Spleen (tissue), 11 donors: ENCODE results near the gene ZNF746. TPM values are rescaled to one million over a fixed set of nuclear protein-coding genes. Genes with fewer than 3 reads are reported as not detected.

Experiments used
- DNase-seq: peaks from one replicate; pipeline ENCODE4 v3.0.0-alpha.2; 2020
- H3K27ac ChIP-seq, 8 donors: fragments of 200-600 bp; sonication (generic) in 7 of 8; 1 replicate in 4 of 8; 2 replicates in 4 of 8; pipeline versions ENCODE4 v1.5.0 to v1.8.0; 2016 to 2021; ENCODE audit warnings: inconsistent platforms in 4 of 8, mild to moderate bottlenecking in 4 of 8, moderate library complexity in 1 of 8
- H3K27me3 ChIP-seq, 7 donors: fragments of 200-600 bp; sonication (generic) in 6 of 7; replicated peaks in 1 of 7; 1 replicate in 4 of 7; 2 replicates in 3 of 7; pipeline versions ENCODE4 v1.5.0 to v1.8.0; 2016 to 2021; ENCODE audit warnings: inconsistent platforms in 3 of 7, mild to moderate bottlenecking in 1 of 7
- H3K36me3 ChIP-seq, 6 donors: fragments of 200-600 bp; sonication (generic) in 5 of 6; 1 replicate in 4 of 6; 2 replicates in 2 of 6; pipeline versions ENCODE4 v1.5.0 to v1.8.0; 2016 to 2021; ENCODE audit warnings: inconsistent platforms in 2 of 6
- H3K4me1 ChIP-seq, 6 donors: fragments of 200-600 bp; sonication (generic) in 5 of 6; 1 replicate in 3 of 6; 2 replicates in 3 of 6; pipeline versions ENCODE4 v1.5.0 to v1.8.0; 2016 to 2021; ENCODE audit warnings: inconsistent platforms in 3 of 6
- H3K4me3 ChIP-seq, 8 donors: fragments of 200-600 bp; sonication (generic) in 7 of 8; 1 replicate in 4 of 8; 2 replicates in 4 of 8; pipeline versions ENCODE4 v1.5.0 to v1.8.0; 2016 to 2021; ENCODE audit warnings: inconsistent platforms in 4 of 8, mild to moderate bottlenecking in 4 of 8, moderate library complexity in 2 of 8
- H3K9me3 ChIP-seq, 8 donors: fragments of 200-600 bp; sonication (generic) in 7 of 8; 1 replicate in 4 of 8; 2 replicates in 4 of 8; pipeline versions ENCODE4 v1.5.0 to v1.8.0; 2016 to 2021; ENCODE audit warnings: inconsistent platforms in 4 of 8
- POLR2A ChIP-seq, 3 donors: fragments of 450-650 bp; IDR thresholded peaks; one replicate each; pipeline ENCODE4 v1.5.1; 2017; ENCODE audit warnings: antibody characterized with exemption in 3 of 3, mild to moderate bottlenecking in 1 of 3
- POLR2AphosphoS5 ChIP-seq, 3 donors: sonication (generic); formaldehyde crosslinking; IDR thresholded peaks; one replicate each; pipeline ENCODE4 v1.5.1; 2017; ENCODE audit warnings: antibody characterized with exemption in 3 of 3
- WGBS, 5 donors: extraction: QIAGEN DNeasy Blood & Tissue Kit in 3 of 5; methylation state at CpG; one replicate each; pipeline versions ENCODE4 v1.1.5 to v1.1.7; 2013 to 2018; 5-methylcytosine and 5-hydroxymethylcytosine counted together
- intact Hi-C: fragments of 100-400 bp; cut with DNase I; formaldehyde crosslinking; loops from one replicate; pipeline ENCODE4 v1.15.0; 2023; ENCODE audit warnings: low total_unique reads
- polyA plus RNA-seq, 3 donors: library from polyadenylated mRNA; stranded (reverse); fragments of 200-250 nt; gene quantifications; one replicate each; pipeline ENCODE4 v1.2.1, GENCODE V29; 2013
- total RNA-seq, 7 donors: library from RNA; depleted of rRNA in 3 of 7; stranded (reverse); fragments of >200 nt in 3 of 7; fragmentation: NEBNext Ultra II Directional in 4 of 7; extraction: Animal tissue kit (Norgen Biotek cat#: 25700) in 4 of 7; gene quantifications; one replicate each; pipeline versions ENCODE4 v1.1.0 to v1.2.1, GENCODE V29; 2016 to 2021
- TF ChIP-seq, protein P1 (sequence below), 11 experiments: fragments of 200-600 bp in 7 of 11; fragments of 450-650 bp in 4 of 11; sonication (generic) in 4 of 11; IDR thresholded peaks in 8 of 11; conservative IDR thresholded peaks in 3 of 11; 1 replicate in 7 of 11; 2 replicates in 4 of 11; pipeline versions ENCODE4 v1.4.0 to v1.8.0; 2016 to 2021; ENCODE audit warnings: antibody characterized with exemption in 11 of 11, inconsistent platforms in 4 of 11, mild to moderate bottlenecking in 1 of 11
- donor health status: healthy with polysubstance abuse.
- donor health status: DM: no; HTN: no; CAD: no; lungs with moderate emphysema.
- donor health status: DM: no; HTN: no; CAD: no.
- donor health status: Bipolar disorder and iron deficiency.
- donor health status: healthy.
- donor health status: DM: no; HTN: no; CAD: no.
- donor health status: DM: yes; HTN: yes; CAD: no.

The ZNF746 gene
- total and polyA plus RNA-seq, 10 donors: 6.1 to 46.5 (median 30.7) TPM

DNA sequence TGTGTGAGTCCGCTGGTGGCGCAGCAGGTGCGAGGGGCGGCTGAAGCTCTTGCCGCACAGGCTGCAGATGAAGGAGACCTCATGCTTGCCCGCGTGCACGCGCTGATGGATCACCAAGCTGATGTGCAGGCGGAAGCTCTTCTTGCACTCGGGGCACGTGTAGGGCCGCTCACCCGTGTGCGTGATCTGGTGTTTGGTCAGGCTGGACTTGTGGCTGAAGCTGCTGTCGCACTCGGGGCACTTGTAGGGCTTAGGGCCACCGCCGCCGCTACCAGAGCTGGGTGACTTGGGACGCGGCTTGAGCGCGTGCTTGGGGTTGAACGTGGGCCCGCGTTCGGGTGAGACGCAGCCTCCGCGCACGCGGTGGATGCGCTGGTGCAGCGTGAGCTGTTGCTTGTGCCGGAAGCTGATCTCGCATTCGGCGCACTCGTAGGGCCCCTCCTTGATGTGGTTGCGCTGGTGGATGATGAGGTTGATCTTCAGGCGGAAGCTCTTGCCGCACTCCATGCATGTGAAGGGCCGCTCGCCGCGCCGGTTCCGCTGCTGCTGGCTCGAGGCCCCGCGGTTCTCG, 65.4 kb downstream of the ZNF746 start:
- Histone ChIP-seq H3K36me3 (peaks cover 4 to 72% (median 51%) of the 10 kb centered on the region in 6 donors), H3K27ac (no peak overlapping the region), H3K9me3 (no peaks in the 10 kb centered on the region), H3K4me1 (no peaks in the 10 kb centered on the region), H3K27me3 (no peaks in the 10 kb centered on the region), H3K4me3 (no peak overlapping the region)
- intact Hi-C loops: no loop called here
- TF ChIP-seq POLR2AphosphoS5 (IDR thresholded peaks at IDR 0.05) (no peak), POLR2A (IDR thresholded peaks at IDR 0.05) (no peak)
- TF ChIP-seq, protein P1, sequence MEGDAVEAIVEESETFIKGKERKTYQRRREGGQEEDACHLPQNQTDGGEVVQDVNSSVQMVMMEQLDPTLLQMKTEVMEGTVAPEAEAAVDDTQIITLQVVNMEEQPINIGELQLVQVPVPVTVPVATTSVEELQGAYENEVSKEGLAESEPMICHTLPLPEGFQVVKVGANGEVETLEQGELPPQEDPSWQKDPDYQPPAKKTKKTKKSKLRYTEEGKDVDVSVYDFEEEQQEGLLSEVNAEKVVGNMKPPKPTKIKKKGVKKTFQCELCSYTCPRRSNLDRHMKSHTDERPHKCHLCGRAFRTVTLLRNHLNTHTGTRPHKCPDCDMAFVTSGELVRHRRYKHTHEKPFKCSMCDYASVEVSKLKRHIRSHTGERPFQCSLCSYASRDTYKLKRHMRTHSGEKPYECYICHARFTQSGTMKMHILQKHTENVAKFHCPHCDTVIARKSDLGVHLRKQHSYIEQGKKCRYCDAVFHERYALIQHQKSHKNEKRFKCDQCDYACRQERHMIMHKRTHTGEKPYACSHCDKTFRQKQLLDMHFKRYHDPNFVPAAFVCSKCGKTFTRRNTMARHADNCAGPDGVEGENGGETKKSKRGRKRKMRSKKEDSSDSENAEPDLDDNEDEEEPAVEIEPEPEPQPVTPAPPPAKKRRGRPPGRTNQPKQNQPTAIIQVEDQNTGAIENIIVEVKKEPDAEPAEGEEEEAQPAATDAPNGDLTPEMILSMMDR (IDR thresholded peaks at IDR 0.05 in 8 of 11, conservative IDR thresholded peaks at IDR 0.05 in 3 of 11): no peak
- DNase-seq: no peak
- WGBS, 5 donors: 94 to 100% (median 96%) methylated on average over 33 to 53 of the region's 53 CpGs

DNA sequence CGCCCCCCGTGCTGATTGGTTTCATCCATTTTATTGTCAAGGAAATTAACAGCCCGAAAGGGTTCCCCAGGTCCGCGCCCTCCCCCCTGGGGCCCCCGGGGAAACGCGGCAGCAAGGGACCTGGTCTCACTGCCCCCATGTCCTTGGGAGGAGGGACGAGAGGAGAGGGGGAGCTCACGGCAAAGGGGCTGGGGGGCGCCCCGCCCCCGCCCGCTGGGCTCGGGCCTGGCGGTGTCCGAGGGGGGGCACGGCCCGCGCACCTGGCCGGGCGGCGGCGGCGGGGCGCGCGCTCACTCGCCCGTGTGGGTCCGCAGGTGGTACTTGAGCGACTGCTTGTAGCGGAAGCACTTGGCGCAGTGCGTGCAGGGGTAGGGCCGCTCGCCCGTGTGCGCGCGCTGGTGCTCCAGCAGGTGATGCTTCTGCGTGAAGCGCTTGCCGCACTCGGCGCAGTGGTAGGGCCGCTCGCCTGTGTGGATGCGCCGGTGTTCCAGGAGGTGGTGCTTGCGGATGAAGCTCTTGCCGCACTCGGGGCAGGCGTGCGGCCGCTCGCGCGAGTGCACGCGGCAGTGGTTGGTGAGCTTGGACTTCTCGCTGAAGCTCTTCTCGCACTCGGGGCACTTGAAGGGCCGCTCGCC, 66.0 kb downstream of the ZNF746 start:
- 92 to 97% (median 96%) methylated on average over 55 to 66 of the region's 66 CpGs for WGBS, 5 donors
- no peak overlapping the region for H3K4me3 ChIP-seq

DNA sequence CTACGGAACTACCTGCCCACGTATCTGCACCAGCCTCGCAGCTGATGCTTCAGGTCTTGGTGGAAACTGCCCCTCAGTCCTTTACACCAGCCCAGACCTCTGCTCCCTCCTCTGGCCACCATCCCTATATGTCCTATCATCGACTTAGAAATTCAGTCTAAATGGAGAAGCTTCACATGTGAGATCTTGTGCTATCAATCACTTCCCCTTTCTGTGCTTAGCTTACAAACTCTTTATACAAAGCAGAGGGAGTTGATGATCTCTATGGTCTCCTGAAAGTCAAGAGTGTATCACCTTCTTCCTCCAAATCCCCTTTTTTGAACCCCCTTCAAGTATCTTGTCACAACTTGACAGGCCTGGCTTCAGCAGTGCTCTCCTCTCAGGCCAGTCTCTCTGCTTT, 67.4 kb downstream of the ZNF746 start:
- Histone ChIP-seq H3K27me3 (no peaks in the 10 kb centered on the region), H3K4me1 (no peaks in the 10 kb centered on the region), H3K4me3 (no peak overlapping the region), H3K36me3 (peaks cover 4 to 52% (median 37%) of the 10 kb centered on the region in 6 donors), H3K27ac (no peak overlapping the region), H3K9me3 (no peaks in the 10 kb centered on the region)
- intact Hi-C loops: no loop called here
- TF ChIP-seq, protein P1 (IDR thresholded peaks at IDR 0.05 in 8 of 11, conservative IDR thresholded peaks at IDR 0.05 in 3 of 11): no peak
- TF ChIP-seq POLR2A (IDR thresholded peaks at IDR 0.05) (no peak), POLR2AphosphoS5 (IDR thresholded peaks at IDR 0.05) (no peak)
- 86 to 92% (median 87%) methylated on average over 4 of the region's 4 CpGs for WGBS, 5 donors
- DNase-seq: no peak

More for the DNA sequence above, 66.0 kb downstream of the ZNF746 start:
- Histone ChIP-seq H3K36me3 (peaks cover 4 to 66% (median 50%) of the 10 kb centered on the region in 6 donors), H3K27ac (no peak overlapping the region), H3K4me1 (no peaks in the 10 kb centered on the region), H3K9me3 (no peaks in the 10 kb centered on the region), H3K27me3 (no peaks in the 10 kb centered on the region)
- intact Hi-C loops: no loop called here
- DNase-seq: no peak
- no peak for TF ChIP-seq POLR2A (IDR thresholded peaks at IDR 0.05)
- peak in 1 of 3 donors; percentile 24 for TF ChIP-seq POLR2AphosphoS5 (IDR thresholded peaks at IDR 0.05)
- TF ChIP-seq, protein P1 (IDR thresholded peaks at IDR 0.05 in 8 of 11, conservative IDR thresholded peaks at IDR 0.05 in 3 of 11): no peak

DNA sequence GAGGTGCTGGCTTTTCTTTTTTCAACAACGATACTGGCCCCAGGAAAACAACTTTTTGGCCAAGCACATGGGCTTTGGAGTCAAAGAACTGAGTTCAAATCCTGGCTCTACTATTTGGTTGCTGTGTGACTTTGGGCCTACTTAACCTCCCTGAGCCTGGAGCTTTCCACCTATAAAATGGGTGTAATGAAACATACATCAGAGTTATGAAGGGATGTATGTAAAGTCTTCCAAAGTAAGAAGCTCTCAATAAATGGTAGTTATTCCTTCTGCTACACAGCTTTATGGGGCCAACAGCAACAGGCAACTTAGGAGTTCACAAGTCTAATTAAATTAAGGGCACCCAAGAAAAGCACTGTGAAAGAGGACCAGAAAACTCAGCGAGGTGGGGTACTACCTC, 69.7 kb downstream of the ZNF746 start:
- no peak for DNase-seq
- Histone ChIP-seq H3K4me1 (peaks cover 5 to 9% (median 7%) of the 10 kb centered on the region in 6 donors), H3K36me3 (peaks cover 4 to 29% (median 17%) of the 10 kb centered on the region in 6 donors), H3K27me3 (peaks cover 0 to 6% (median 0%) of the 10 kb centered on the region in 7 donors), H3K4me3 (no peak overlapping the region), H3K9me3 (no peaks in the 10 kb centered on the region), H3K27ac (no peak overlapping the region)
- intact Hi-C loops: loop anchor here (10.0 kb wide), 1 partner anchor 197 kb away; no protein-coding TSS in a partner anchor
- TF ChIP-seq, protein P1 (IDR thresholded peaks at IDR 0.05 in 8 of 11, conservative IDR thresholded peaks at IDR 0.05 in 3 of 11): no peak
- TF ChIP-seq POLR2A (IDR thresholded peaks at IDR 0.05): no peak
- TF ChIP-seq POLR2AphosphoS5 (IDR thresholded peaks at IDR 0.05): no peak
- WGBS, 5 donors: 86 to 98% (median 93%) methylated on average over 2 of the region's 2 CpGs
